AG04449 (cell line): Measurements from ENCODE around the gene COL23A1.

ENCODE experiments used
- CTCF ChIA-PET: fragments of 350-600 bp; formaldehyde crosslinking; extraction: SDS; loops from one replicate; lab custom pipeline; 2021; ENCODE audit warnings: antibody characterized with exemption; lab: Yijun Ruan, JAX
- POLR2A ChIA-PET: fragments of 400-600, 350-600 bp; formaldehyde crosslinking; extraction: SDS; loops from one replicate; lab custom pipeline; 2020; ENCODE audit warnings: antibody characterized with exemption, inconsistent platforms; lab: Yijun Ruan, JAX
- DNase-seq: peaks from one replicate; pipeline ENCODE4 v3.0.0-alpha.2; 2010; ENCODE audit warnings: low read depth, low spot score
- H3K4me3 ChIP-seq: 2 replicates; pipeline ENCODE4 v1.5.1; 2011; ENCODE audit warnings: low read depth, mild to moderate bottlenecking, control low read depth, low read length
- CTCF ChIP-seq: IDR thresholded peaks from one replicate; pipeline ENCODE4 v1.5.1; 2011; ENCODE audit warnings: mild to moderate bottlenecking, moderate library complexity, low read length, control low read depth, inconsistent platforms; ENCODE audit not compliant: insufficient read depth; ENCODE audit errors: missing control alignments

COL23A1 gene

GRCh38 chr5:178466342-178466741 lies 123.9 kb downstream of the COL23A1 start:
- no peak for TF ChIP-seq CTCF
- DNase-seq = no peak
- ChIA-PET POLR2A (no interaction called here), CTCF (no interaction called here)
- no peak overlapping the region for H3K4me3 ChIP-seq

GRCh38 chr5:178465861-178466288 lies 124.3 kb downstream of the COL23A1 start:
- TF ChIP-seq CTCF = no peak
- CTCF ChIA-PET = no interaction called here
- no peak for DNase-seq
- POLR2A ChIA-PET = no interaction called here
- H3K4me3 ChIP-seq = no peak overlapping the region

GRCh38 chr5:178465228-178465860 lies 124.8 kb downstream of the COL23A1 start:
- ChIA-PET CTCF (no interaction called here), POLR2A (no interaction called here)
- TF ChIP-seq CTCF = no peak
- DNase-seq = no peak
- no peak overlapping the region for H3K4me3 ChIP-seq

- TF ChIP-seq CTCF = no peak
- ChIA-PET POLR2A (no interaction called here), CTCF (no interaction called here)
- no peak for DNase-seq
- H3K4me3 ChIP-seq = no peak overlapping the region
Observed at GRCh38 chr5:178464431-178465048, 125.7 kb downstream of the COL23A1 start.

- H3K4me3 ChIP-seq = no peak overlapping the region
- ChIA-PET POLR2A (no interaction called here), CTCF (no interaction called here)
- no peak for DNase-seq
- TF ChIP-seq CTCF = no peak
Observed at GRCh38 chr5:178463321-178464155, 126.7 kb downstream of the COL23A1 start.

GRCh38 chr5:178462816-178463215 lies 127.4 kb downstream of the COL23A1 start:
- no peak overlapping the region for H3K4me3 ChIP-seq
- ChIA-PET POLR2A (no interaction called here), CTCF (no interaction called here)
- DNase-seq = no peak
- TF ChIP-seq CTCF = no peak
